ENCODE data around the gene TSNAX. TPM values are rescaled to one million over a fixed set of nuclear protein-coding genes. Genes with fewer than 3 reads are reported as not detected.

Gene TSNAX
- total RNA-seq, 4 donors from 2014 or later: 24.4 to 37.4 (median 33.5) TPM

GRCh38 chr1:231613419-231614349, 85.2 kb downstream of the TSNAX start:
- Histone ChIP-seq H3K36me3 (no peaks in the 10 kb centered on the region), H3K4me1 (no peaks in the 10 kb centered on the region), H3K9me3 (peaks cover 0 to 4% (median 0%) of the 10 kb centered on the region in 3 donors), H3K27ac (no peak overlapping the region), H3K4me3 (no peak overlapping the region), H3K27me3 (no peaks in the 10 kb centered on the region)
- WGBS, 2 donors (ENCODE audit: low coverage in 1 of 2): 73 to 75% methylated on average over 1 to 6 of the region's 7 CpGs
- no peak for ATAC-seq
- TF ChIP-seq POLR2AphosphoS5 (IDR thresholded peaks at IDR 0.05) (no peak), POLR2A (IDR thresholded peaks at IDR 0.05) (no peak), CTCF (IDR thresholded peaks at IDR 0.05) (no peak), EP300 (IDR thresholded peaks at IDR 0.05) (no peak)

Other genes with a start within 250 kb of the TSNAX start
- gene EXOC8, start 190.8 kb upstream of the TSNAX start, total RNA-seq: 10 to 100 TPM; 11.8 to 15.3 (median 14.4) TPM
- 10 to 100 TPM; 15.3 to 34.7 (median 20.7) TPM for gene SPRTN, start 190.4 kb upstream of the TSNAX start, total RNA-seq
- 10 to 100 TPM; 42.5 to 67.5 (median 56.7) TPM for gene EGLN1, start 106.4 kb upstream of the TSNAX start, total RNA-seq
- gene DISC1, start 98.1 kb downstream of the TSNAX start, total RNA-seq: 1 to 10 TPM; 4.4 to 9.8 (median 6.8) TPM